ENCODE results near the gene RPS6KA2. TPM values are rescaled to one million over a fixed set of nuclear protein-coding genes. Genes with fewer than 3 reads are reported as not detected.

The RPS6KA2 gene
- polyA plus RNA-seq, 1 experiment, result 70.9 TPM

DNA sequence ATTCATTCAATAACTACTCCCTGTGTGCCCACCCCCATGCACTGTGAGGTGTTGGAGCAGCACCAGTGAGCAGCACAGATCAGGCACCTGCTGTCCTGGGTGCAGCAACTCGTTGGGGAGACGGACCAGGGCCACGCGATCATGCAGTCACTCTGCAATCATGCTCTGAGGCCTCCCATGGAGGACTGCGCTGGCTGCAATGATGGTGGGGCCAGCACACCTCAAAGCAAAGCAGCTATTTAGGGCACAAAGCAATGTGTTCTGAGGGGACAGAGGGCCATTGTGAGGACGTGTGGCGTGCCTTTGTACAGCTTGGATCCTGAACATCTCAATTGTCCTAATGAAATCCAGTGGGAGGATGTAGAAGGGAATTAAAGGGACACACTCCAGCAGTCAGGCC, 203.3 kb downstream of the RPS6KA2 start:
- POLR2A ChIA-PET, result no interaction called here
- Histone ChIP-seq H3K9me3 (ENCODE audit: control insufficient read depth, insufficient read depth, low read length) (no peaks in the 10 kb centered on the region), H3K4me3 (ENCODE audit: low read depth, low read length) (no peak overlapping the region), H3K27me3 (ENCODE audit: control insufficient read depth, insufficient read depth, low read length) (no peaks in the 10 kb centered on the region), H3K27ac (ENCODE audit: low read depth, low read length) (no peak overlapping the region)
- CTCF ChIA-PET, result no interaction called here
- no peak for DNase-seq (ENCODE audit: low read depth, low spot score)
- TF ChIP-seq, protein P1, sequence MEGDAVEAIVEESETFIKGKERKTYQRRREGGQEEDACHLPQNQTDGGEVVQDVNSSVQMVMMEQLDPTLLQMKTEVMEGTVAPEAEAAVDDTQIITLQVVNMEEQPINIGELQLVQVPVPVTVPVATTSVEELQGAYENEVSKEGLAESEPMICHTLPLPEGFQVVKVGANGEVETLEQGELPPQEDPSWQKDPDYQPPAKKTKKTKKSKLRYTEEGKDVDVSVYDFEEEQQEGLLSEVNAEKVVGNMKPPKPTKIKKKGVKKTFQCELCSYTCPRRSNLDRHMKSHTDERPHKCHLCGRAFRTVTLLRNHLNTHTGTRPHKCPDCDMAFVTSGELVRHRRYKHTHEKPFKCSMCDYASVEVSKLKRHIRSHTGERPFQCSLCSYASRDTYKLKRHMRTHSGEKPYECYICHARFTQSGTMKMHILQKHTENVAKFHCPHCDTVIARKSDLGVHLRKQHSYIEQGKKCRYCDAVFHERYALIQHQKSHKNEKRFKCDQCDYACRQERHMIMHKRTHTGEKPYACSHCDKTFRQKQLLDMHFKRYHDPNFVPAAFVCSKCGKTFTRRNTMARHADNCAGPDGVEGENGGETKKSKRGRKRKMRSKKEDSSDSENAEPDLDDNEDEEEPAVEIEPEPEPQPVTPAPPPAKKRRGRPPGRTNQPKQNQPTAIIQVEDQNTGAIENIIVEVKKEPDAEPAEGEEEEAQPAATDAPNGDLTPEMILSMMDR (IDR thresholded peaks at IDR 0.05; ENCODE audit: low read depth, low read length), result no peak

- CTCF ChIA-PET, result no interaction called here
- POLR2A ChIA-PET, result interaction anchor here (0.6 kb wide), 1 partner anchor 103 kb away, joined by 4 read pairs; no protein-coding TSS in a partner anchor
- TF ChIP-seq, protein P1 (IDR thresholded peaks at IDR 0.05; ENCODE audit: low read depth, low read length), result no peak
Observed at GRCh38 chr6:166423051-166423745, 203.9 kb downstream of the RPS6KA2 start.

GRCh38 chr6:166422201-166422940, 204.7 kb downstream of the RPS6KA2 start:
- H3K27me3 ChIP-seq (ENCODE audit: control insufficient read depth, insufficient read depth, low read length), result no peaks in the 10 kb centered on the region
- CTCF ChIA-PET, result no interaction called here

More at GRCh38 chr6:166423051-166423745, 203.9 kb downstream of the RPS6KA2 start:
- Histone ChIP-seq H3K4me3 (ENCODE audit: low read depth, low read length) (no peak overlapping the region), H3K27ac (ENCODE audit: low read depth, low read length) (no peak overlapping the region), H3K9me3 (ENCODE audit: control insufficient read depth, insufficient read depth, low read length) (no peaks in the 10 kb centered on the region), H3K27me3 (ENCODE audit: control insufficient read depth, insufficient read depth, low read length) (no peaks in the 10 kb centered on the region)
- DNase-seq (ENCODE audit: low read depth, low spot score), result no peak

DNA sequence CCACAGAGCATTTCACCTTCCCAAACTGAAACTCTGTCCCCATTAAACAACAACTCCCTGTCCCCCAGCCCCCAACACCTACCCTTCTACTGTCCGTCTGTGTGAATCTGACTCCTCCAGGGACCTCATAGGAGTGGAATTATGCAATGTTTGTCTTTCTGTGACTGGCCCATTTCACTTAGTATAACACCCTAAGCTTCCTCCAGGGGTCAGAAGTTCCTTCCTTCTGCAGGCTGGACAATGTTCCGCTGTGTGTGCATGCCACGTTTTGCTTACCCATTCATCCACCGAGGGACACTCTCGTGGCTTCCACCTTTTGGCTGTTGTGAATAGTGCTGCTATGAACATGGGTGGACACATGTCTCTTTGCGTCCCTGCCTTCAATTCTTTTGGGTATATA, 206.7 kb downstream of the RPS6KA2 start:
- ChIA-PET CTCF (no interaction called here), POLR2A (no interaction called here)
- no peak for DNase-seq (ENCODE audit: low read depth, low spot score)

More at GRCh38 chr6:166422201-166422940, 204.7 kb downstream of the RPS6KA2 start:
- H3K9me3 ChIP-seq (ENCODE audit: control insufficient read depth, insufficient read depth, low read length), result no peaks in the 10 kb centered on the region
- TF ChIP-seq, protein P1 (IDR thresholded peaks at IDR 0.05; ENCODE audit: low read depth, low read length), result no peak
- no peak for DNase-seq (ENCODE audit: low read depth, low spot score)
- H3K4me3 ChIP-seq (ENCODE audit: low read depth, low read length), result no peak overlapping the region
- POLR2A ChIA-PET, result no interaction called here
- no peak overlapping the region for H3K27ac ChIP-seq (ENCODE audit: low read depth, low read length)

More for the DNA sequence above, 206.7 kb downstream of the RPS6KA2 start:
- Histone ChIP-seq H3K4me3 (ENCODE audit: low read depth, low read length) (no peak overlapping the region), H3K27me3 (ENCODE audit: control insufficient read depth, insufficient read depth, low read length) (no peaks in the 10 kb centered on the region), H3K27ac (ENCODE audit: low read depth, low read length) (no peak overlapping the region), H3K9me3 (ENCODE audit: control insufficient read depth, insufficient read depth, low read length) (no peaks in the 10 kb centered on the region)
- TF ChIP-seq, protein P1 (IDR thresholded peaks at IDR 0.05; ENCODE audit: low read depth, low read length), result no peak

Data from AG04450 (cell line).